Immature natural killer cell (primary cell): ENCODE measurements around the gene SLC3A2. TPM values are rescaled to one million over a fixed set of nuclear protein-coding genes. Genes with fewer than 3 reads are reported as not detected.
"Not testable (repeated sequence)": the region's sequence is repeated elsewhere in the genome, so short reads cannot be mapped to it uniquely, and the experiment has no call there.

Experiments
- DNase-seq, 3 donors: peaks; one replicate each; pipeline ENCODE4 v3.0.0; 2022; ENCODE audit warnings: mixed read lengths in 1 of 3
- H3K27ac Mint-ChIP-seq, 6 donors: one replicate each; pipeline ENCODE4 v1.8.0; 2020; ENCODE audit warnings: mixed read lengths in 6 of 6, mild to moderate bottlenecking in 5 of 6, inconsistent platforms in 4 of 6, moderate library complexity in 3 of 6
- H3K27me3 Mint-ChIP-seq, 3 donors: one replicate each; pipeline ENCODE4 v1.8.0; 2020 to 2021; ENCODE audit warnings: low read depth in 3 of 3, mild to moderate bottlenecking in 3 of 3, mixed read lengths in 3 of 3, moderate library complexity in 3 of 3, inconsistent platforms in 1 of 3
- H3K36me3 Mint-ChIP-seq, 3 donors: one replicate each; pipeline ENCODE4 v1.8.0; 2020; ENCODE audit warnings: mixed read lengths in 3 of 3, inconsistent platforms in 2 of 3, mild to moderate bottlenecking in 2 of 3
- H3K4me1 Mint-ChIP-seq, 2 donors: one replicate each; pipeline ENCODE4 v1.8.0; 2020; ENCODE audit warnings: inconsistent platforms in 2 of 2, mild to moderate bottlenecking in 2 of 2, mixed read lengths in 2 of 2, moderate library complexity in 1 of 2
- H3K4me3 Mint-ChIP-seq, 5 donors: one replicate each; pipeline ENCODE4 v1.8.0; 2020; ENCODE audit warnings: mild to moderate bottlenecking in 5 of 5, mixed read lengths in 5 of 5, inconsistent platforms in 3 of 5, moderate library complexity in 3 of 5
- H3K9me3 Mint-ChIP-seq, 6 donors: one replicate each; pipeline ENCODE4 v1.8.0; 2020; ENCODE audit warnings: mild to moderate bottlenecking in 6 of 6, mixed read lengths in 6 of 6, inconsistent platforms in 4 of 6, moderate library complexity in 3 of 6
- polyA plus RNA-seq, 3 donors: library from polyadenylated mRNA; unstranded; fragments of 300-500 nt; fragmentation: Illumina TruSeq; gene quantifications; one replicate each; pipeline ENCODE4 v1.2.3, GENCODE V29; 2021

SLC3A2 gene
- 100 to 1,000 TPM; 134 to 162 (median 156) TPM for polyA plus RNA-seq

DNA sequence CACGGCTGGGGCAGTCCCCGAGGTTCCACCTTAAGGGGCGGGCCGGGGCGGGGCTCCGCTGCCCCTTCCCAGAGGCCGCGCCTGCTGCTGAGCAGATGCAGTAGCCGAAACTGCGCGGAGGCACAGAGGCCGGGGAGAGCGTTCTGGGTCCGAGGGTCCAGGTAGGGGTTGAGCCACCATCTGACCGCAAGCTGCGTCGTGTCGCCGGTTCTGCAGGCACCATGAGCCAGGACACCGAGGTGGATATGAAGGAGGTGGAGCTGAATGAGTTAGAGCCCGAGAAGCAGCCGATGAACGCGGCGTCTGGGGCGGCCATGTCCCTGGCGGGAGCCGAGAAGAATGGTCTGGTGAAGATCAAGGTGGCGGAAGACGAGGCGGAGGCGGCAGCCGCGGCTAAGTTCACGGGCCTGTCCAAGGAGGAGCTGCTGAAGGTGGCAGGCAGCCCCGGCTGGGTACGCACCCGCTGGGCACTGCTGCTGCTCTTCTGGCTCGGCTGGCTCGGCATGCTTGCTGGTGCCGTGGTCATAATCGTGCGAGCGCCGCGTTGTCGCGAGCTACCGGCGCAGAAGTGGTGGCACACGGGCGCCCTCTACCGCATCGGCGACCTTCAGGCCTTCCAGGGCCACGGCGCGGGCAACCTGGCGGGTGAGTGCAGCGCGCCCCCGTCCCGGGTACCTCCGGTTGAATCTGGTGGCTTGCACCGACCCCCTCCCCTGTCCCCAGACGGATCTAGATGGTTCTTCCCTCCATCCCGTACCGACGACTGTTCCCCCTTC is at the start of gene SLC3A2:
TSS of gene SLC3A2 (plus strand) at position 94 of the 776 bp plus-strand sequence. CDS start at position 222, 128 bp downstream.
- Mint-ChIP-seq H3K4me3 (peak within 1 kb of the TSS; percentile 100), H3K9me3 (no peaks in the 10 kb centered on the region), H3K27ac (peak within 1 kb of the TSS; percentile 95 to 100 (median 99)), H3K4me1 (peaks cover 47 to 60% of the 10 kb centered on the region in 2 donors), H3K27me3 (peaks cover 7 to 9% (median 8%) of the 10 kb centered on the region in 3 donors), H3K36me3 (peaks cover 22 to 32% (median 23%) of the 10 kb centered on the region in 3 donors)
- DNase-seq: peak; percentile 82 to 86 (median 85)

- Mint-ChIP-seq H3K36me3 (peaks cover 6 to 18% (median 8%) of the 10 kb centered on the region in 3 donors), H3K4me3 (peak overlapping the region; percentile 93 to 97 (median 95)), H3K27me3 (peaks cover 5 to 10% (median 6%) of the 10 kb centered on the region in 3 donors), H3K9me3 (no peaks in the 10 kb centered on the region), H3K27ac (peak overlapping the region; percentile 95 to 100 (median 98)), H3K4me1 (peaks cover 30 to 55% of the 10 kb centered on the region in 2 donors)
- no peak for DNase-seq
These were observed 49.7 kb upstream of the SLC3A2 start for GRCh38 chr11:62830904-62831519.

- Mint-ChIP-seq H3K4me3 (peak within 1 kb of the TSS; percentile 93 to 97 (median 95)), H3K9me3 (no peaks in the 10 kb centered on the region), H3K27ac (peak within 1 kb of the TSS; percentile 95 to 100 (median 98)), H3K36me3 (peaks cover 6 to 21% (median 8%) of the 10 kb centered on the region in 3 donors), H3K4me1 (peaks cover 34 to 55% of the 10 kb centered on the region in 2 donors), H3K27me3 (peaks cover 5 to 10% (median 8%) of the 10 kb centered on the region in 3 donors)
- peak; percentile 100 for DNase-seq
These were observed 49.0 kb upstream of the SLC3A2 start, which contains the start of gene STX5 for GRCh38 chr11:62831520-62832335. TSS of gene STX5 (minus strand) at chr11:62832051. CDS start at chr11:62831243, 808 bp downstream.

DNA sequence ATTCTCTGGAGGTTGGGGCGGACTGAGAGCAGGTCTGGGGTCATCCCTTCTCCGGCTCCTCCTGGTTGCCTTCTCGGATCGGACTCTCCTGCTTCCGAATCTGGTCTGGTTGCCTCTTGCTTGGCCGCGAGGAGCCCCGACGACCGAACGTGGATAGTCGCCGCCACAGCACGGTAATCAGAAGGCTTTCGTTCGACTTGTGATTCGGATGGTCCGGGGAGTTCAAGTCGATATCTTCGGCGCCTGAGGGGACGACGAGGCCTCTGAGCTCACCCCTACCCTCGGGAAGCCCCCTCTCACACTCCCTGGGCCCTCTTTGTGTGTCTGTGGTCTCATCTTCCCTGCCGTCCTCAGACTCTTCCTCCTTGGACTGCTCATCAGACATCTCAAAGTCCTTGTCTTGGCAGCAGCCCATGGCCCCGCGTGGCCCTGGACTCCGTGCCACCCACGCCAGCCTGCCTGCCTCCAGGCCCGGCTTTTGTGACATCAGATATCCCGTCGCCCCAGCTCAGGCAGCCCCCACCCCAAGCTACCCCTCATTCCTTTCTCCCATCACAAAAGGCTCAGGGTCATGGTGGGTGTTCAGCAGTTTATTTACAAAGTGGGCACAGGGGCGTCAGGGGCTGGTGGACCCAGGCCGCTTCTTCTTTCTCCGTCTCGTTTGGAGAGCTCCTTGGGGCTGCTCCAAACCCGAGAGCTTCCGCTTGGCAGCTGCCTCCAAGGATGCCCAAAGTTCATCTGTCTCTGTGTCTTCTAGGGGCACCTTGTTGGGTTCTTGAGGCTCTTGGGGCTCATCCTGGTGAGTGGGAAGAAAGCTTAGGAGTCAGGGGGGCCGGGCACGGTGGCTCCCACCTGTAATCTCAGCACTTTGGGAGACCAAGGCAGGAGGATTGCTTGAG is 48.1 kb upstream of the SLC3A2 start, which contains the start of gene TEX54:
TSS of gene TEX54 (minus strand) at position 506 of the 899 bp plus-strand sequence.
- Mint-ChIP-seq H3K9me3 (no peaks in the 10 kb centered on the region), H3K27ac (peak within 1 kb of the TSS; percentile 95 to 100 (median 98)), H3K27me3 (peaks cover 5 to 10% (median 8%) of the 10 kb centered on the region in 3 donors), H3K4me3 (peak within 1 kb of the TSS; percentile 93 to 97 (median 95)), H3K4me1 (peaks cover 34 to 51% of the 10 kb centered on the region in 2 donors), H3K36me3 (peaks cover 2 to 15% (median 4%) of the 10 kb centered on the region in 3 donors)
- DNase-seq: no peak

DNA sequence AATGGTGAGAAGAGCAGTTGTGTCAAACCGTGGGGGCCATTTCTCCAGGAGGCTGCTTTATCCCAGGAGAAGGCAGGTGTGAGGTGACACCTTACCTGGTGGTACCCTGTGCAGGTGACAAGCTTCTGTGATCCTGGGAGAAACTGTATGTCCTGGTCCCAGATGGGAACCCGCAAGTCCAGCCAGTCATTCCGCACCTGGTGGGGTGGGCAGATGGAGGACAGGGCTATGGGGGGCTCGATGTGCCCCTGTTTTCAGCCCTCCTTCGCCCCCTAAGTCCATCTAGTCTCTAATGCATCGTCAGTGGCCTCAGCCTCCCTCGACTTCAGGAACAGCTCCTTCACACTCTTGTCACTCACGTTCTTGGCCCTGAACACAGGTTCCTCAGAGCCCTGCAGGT is 45.4 kb upstream of the SLC3A2 start:
- Mint-ChIP-seq H3K9me3 (no peaks in the 10 kb centered on the region), H3K4me3 (peak overlapping the region in 1 of 5 donors; percentile 25), H3K27me3 (peaks cover 5 to 17% (median 13%) of the 10 kb centered on the region in 3 donors), H3K36me3 (peaks cover 3 to 15% (median 4%) of the 10 kb centered on the region in 3 donors), H3K4me1 (peaks cover 46 to 53% of the 10 kb centered on the region in 2 donors), H3K27ac (peak overlapping the region in 1 of 6 donors; percentile 51)
- no peak for DNase-seq

GRCh38 chr11:62839050-62839945 is 41.4 kb upstream of the SLC3A2 start, which contains the start of gene WDR74:
TSS of gene WDR74 (minus strand) at chr11:62839590. CDS start at chr11:62839570, 20 bp downstream.
- peaks cover 28 to 33% of the 10 kb centered on the region in 2 donors for H3K4me1 Mint-ChIP-seq
- H3K27ac Mint-ChIP-seq: peak within 1 kb of the TSS in 1 of 6 donors; percentile 87
- peaks cover 3 to 15% (median 4%) of the 10 kb centered on the region in 3 donors for H3K36me3 Mint-ChIP-seq
- peak within 1 kb of the TSS in 1 of 5 donors; percentile 21 for H3K4me3 Mint-ChIP-seq
- no peaks in the 10 kb centered on the region for H3K9me3 Mint-ChIP-seq
- DNase-seq: peak; percentile 88 to 91 (median 90)
- H3K27me3 Mint-ChIP-seq: peaks cover 0 to 7% (median 7%) of the 10 kb centered on the region in 3 donors

GRCh38 chr11:62840721-62841360 is 39.9 kb upstream of the SLC3A2 start:
- H3K4me3 Mint-ChIP-seq, H3K9me3 Mint-ChIP-seq, H3K27me3 Mint-ChIP-seq, H3K36me3 Mint-ChIP-seq, H3K27ac Mint-ChIP-seq: not testable (repeated sequence)
- DNase-seq: peak; percentile 89 to 93 (median 92)
- peaks cover 22 to 33% of the 10 kb centered on the region in 2 donors for H3K4me1 Mint-ChIP-seq

GRCh38 chr11:62841361-62842170 is 39.1 kb upstream of the SLC3A2 start:
- H3K27me3 Mint-ChIP-seq: peaks cover 0 to 7% (median 5%) of the 10 kb centered on the region in 3 donors
- no peaks in the 10 kb centered on the region for H3K9me3 Mint-ChIP-seq
- no peak overlapping the region for H3K27ac Mint-ChIP-seq

GRCh38 chr11:62842171-62842741 is 38.4 kb upstream of the SLC3A2 start:
- peak; percentile 32 to 46 (median 42) for DNase-seq
- Mint-ChIP-seq H3K4me1 (peaks cover 21 to 29% of the 10 kb centered on the region in 2 donors), H3K4me3 (no peak overlapping the region), H3K9me3 (no peaks in the 10 kb centered on the region), H3K27me3 (peaks cover 0 to 7% (median 5%) of the 10 kb centered on the region in 3 donors), H3K36me3 (peaks cover 0 to 3% (median 3%) of the 10 kb centered on the region in 3 donors), H3K27ac (no peak overlapping the region)

More at GRCh38 chr11:62841361-62842170, 39.1 kb upstream of the SLC3A2 start:
- DNase-seq: peak; percentile 87 to 94 (median 93)
- peaks cover 22 to 31% of the 10 kb centered on the region in 2 donors for H3K4me1 Mint-ChIP-seq
- peaks cover 0 to 5% (median 3%) of the 10 kb centered on the region in 3 donors for H3K36me3 Mint-ChIP-seq
- H3K4me3 Mint-ChIP-seq: no peak overlapping the region

DNA sequence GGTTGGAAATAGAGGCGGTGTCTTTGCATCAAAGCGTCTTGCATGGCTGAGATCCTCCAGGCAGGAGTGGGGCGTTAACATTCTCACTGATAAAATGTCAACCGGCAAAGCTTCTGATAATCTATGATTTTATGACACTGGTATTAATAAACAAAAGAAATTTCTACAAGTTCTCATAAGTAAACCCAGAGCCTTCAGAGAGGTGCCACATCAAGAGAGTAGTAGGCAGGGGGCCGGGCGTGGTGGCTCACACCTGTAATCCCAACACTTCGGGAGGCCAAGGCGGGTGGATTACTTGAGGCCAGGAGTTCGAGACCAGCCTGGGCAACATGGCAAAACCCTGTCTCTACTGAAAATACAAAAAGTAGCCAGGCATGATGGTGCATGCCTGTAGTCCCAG is 37.8 kb upstream of the SLC3A2 start:
- H3K9me3 Mint-ChIP-seq, DNase-seq, H3K27me3 Mint-ChIP-seq, H3K36me3 Mint-ChIP-seq, H3K4me3 Mint-ChIP-seq, H3K27ac Mint-ChIP-seq: not testable (repeated sequence)
- H3K4me1 Mint-ChIP-seq: peaks cover 15 to 25% of the 10 kb centered on the region in 2 donors
